Activated naive CD8-positive, alpha-beta T cell (primary cell): Measurements from ENCODE around the gene TMPRSS5.
"Not testable (repeated sequence)": the region's sequence is repeated elsewhere in the genome, so short reads cannot be mapped to it uniquely, and the experiment has no call there.

ENCODE experiments used
- H3K27ac Mint-ChIP-seq: one replicate; pipeline ENCODE4 v1.8.0; 2021; ENCODE audit warnings: mixed read lengths
- H3K27me3 Mint-ChIP-seq: one replicate; pipeline ENCODE4 v1.8.0; 2021; ENCODE audit warnings: mixed read lengths
- H3K36me3 Mint-ChIP-seq: one replicate; pipeline ENCODE4 v1.8.0; 2021; ENCODE audit warnings: mixed read lengths
- H3K4me1 Mint-ChIP-seq: one replicate; pipeline ENCODE4 v1.8.0; 2021; ENCODE audit warnings: low read depth, mixed read lengths
- H3K4me3 Mint-ChIP-seq: one replicate; pipeline ENCODE4 v1.8.0; 2021; ENCODE audit warnings: mild to moderate bottlenecking, mixed read lengths
- H3K9me3 Mint-ChIP-seq: one replicate; pipeline ENCODE4 v1.8.0; 2021; ENCODE audit warnings: low read depth, mixed read lengths

TMPRSS5 gene

DNA sequence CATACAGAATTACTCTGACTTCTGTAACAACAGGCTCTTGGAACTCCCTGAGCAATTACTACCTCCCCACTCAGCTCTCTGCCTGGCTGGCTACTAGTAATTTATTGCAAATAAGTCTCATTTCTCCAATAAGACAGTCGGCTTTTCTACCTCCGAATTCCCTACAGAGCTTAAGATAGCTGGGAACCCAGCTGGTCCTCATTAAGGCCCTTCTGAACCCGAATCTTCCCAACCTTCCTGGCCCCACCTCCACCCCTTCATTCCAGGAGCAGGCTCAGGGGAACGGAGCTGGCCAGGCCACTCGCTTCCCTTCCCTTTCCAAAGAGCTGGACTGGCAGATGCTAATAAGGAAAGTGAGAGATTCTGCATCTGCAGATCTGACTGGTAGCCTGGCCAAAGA is 21.6 kb downstream of the TMPRSS5 start:
- Mint-ChIP-seq H3K36me3 (no peaks in the 10 kb centered on the region), H3K4me3 (no peak overlapping the region), H3K9me3 (no peaks in the 10 kb centered on the region), H3K4me1 (no peaks in the 10 kb centered on the region), H3K27me3 (no peaks in the 10 kb centered on the region), H3K27ac (no peak overlapping the region)

DNA sequence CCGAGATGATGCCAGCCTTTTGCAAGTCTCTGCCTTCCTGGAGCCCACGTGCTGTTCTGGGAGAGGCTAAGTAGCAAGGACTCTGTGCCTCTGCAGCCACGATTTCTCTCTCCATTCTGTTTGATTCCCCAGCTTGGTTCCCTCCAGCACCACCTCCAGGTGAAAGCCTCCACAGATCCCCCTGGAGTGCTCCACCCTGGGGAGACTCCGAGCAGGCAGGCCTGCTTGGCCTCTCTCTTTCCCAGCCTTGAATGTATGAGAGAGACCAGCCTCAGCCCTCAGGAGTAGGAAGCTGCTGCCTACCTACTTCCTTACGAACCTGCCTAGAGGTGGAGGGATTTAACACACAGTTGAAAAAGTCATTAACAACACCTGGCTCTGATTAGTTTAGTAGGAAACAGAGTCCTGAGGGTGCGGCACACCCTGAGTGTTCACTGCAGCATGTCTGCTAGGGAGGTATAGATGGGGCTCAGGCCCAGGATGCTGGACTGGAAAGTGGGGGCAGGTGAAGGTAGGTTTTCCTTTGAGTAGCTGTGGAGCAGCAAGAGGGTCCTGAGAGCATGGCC is 22.5 kb downstream of the TMPRSS5 start:
- H3K4me1 Mint-ChIP-seq: no peaks in the 10 kb centered on the region
- no peak overlapping the region for H3K27ac Mint-ChIP-seq
- H3K9me3 Mint-ChIP-seq: no peaks in the 10 kb centered on the region
- H3K36me3 Mint-ChIP-seq: no peaks in the 10 kb centered on the region
- H3K27me3 Mint-ChIP-seq: no peaks in the 10 kb centered on the region
- H3K4me3 Mint-ChIP-seq: no peak overlapping the region

DNA sequence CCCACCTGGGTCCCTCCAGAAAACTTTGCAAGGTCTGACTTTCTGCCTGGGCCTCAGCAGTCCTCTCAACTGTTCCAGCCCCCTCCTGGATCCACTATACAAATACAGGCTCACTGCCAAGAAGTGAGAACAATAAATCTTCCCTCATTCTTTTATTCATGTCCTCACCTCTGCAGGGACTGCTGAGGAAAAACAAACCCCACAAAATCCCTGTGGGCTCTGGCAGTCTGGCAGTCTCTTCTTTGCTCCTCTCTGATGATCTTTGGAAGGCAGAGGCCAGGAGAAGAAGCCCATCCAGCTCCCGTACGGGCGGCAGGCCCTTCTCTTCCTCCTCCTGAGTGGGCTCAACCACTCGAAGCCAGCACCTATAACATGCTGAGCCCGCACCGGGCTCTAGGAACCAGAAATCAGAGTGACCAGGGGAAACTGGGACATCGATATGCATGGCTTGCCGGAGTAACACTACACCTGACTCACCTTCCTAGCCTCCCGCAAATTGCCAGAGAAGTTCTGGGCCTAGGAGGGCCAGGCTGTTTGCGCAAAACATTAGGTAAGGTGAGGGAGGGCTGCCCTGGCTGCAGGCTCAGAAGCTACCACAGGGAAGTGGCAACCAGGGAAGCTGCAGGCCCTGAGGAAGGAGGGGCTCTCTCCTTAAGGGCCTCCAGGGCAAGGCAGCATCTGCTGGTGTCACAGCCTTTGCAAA is 24.2 kb downstream of the TMPRSS5 start:
- Mint-ChIP-seq H3K27ac (no peak overlapping the region), H3K36me3 (no peaks in the 10 kb centered on the region), H3K9me3 (no peaks in the 10 kb centered on the region), H3K27me3 (no peaks in the 10 kb centered on the region), H3K4me1 (no peaks in the 10 kb centered on the region), H3K4me3 (no peak overlapping the region)

DNA sequence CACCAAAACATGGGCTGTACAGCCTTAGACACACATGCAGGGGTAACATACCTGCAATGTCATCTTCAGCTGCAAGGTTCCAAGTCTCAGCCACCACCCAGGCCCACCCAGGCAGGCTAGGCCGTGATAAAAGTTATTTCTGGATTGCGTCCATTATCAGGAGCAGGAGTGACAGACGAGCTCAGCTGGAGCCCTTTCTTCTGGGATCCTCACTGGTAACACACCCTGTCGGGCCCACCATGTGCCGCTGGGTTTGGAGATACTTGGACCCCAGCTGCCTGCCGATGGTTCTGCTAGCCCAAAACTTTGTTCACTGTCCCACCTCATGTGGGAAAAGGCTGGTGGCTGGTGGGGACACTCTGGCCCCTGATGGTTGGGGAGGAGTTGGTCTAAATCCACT is 24.8 kb downstream of the TMPRSS5 start:
- no peaks in the 10 kb centered on the region for H3K4me1 Mint-ChIP-seq
- H3K36me3 Mint-ChIP-seq: no peaks in the 10 kb centered on the region
- no peaks in the 10 kb centered on the region for H3K9me3 Mint-ChIP-seq
- H3K27me3 Mint-ChIP-seq: no peaks in the 10 kb centered on the region
- no peak overlapping the region for H3K27ac Mint-ChIP-seq
- H3K4me3 Mint-ChIP-seq: no peak overlapping the region

DNA sequence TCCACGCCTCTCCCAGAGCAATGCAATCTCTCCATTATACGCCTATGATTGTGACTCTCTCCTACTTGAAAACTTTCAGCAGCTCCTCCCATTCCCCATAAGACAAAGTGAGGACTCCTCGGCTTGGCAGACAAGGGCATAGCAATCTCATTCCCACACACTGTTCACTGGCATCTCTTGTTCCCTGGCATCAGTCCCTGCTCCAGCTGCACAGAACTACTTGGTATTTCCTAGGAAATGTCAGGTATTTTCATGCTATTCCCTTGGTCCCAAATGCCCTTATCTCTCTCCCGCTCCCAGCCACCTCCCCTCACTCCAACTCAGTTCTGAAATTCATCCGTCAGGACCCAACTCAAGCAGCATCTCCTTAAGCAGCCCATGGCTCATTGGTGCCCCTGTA is 28.4 kb downstream of the TMPRSS5 start:
- no peak overlapping the region for H3K27ac Mint-ChIP-seq
- H3K4me3 Mint-ChIP-seq: no peak overlapping the region
- peaks cover 2% of the 10 kb centered on the region for H3K27me3 Mint-ChIP-seq
- H3K36me3 Mint-ChIP-seq: no peaks in the 10 kb centered on the region
- no peaks in the 10 kb centered on the region for H3K9me3 Mint-ChIP-seq
- H3K4me1 Mint-ChIP-seq: no peaks in the 10 kb centered on the region

DNA sequence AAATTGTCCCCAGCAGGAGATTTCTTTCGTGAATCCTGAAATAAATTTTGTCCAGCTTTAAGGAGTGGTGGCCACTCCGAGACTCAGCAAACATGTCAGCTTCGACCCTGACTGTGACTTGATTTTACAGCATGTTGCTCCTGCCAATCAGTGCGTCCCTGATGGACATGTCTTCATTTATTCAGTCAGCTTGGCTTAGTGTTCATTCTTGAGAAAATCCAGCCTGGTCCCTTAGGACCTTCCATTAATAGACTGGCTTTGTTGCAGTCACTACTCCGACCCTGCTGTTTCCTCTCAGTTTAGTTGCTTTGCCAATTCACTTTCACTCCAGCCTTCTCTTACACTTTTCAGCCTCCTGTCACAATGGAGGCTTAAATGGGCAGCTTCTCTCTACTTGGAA is 30.5 kb downstream of the TMPRSS5 start:
- Mint-ChIP-seq H3K36me3 (no peaks in the 10 kb centered on the region), H3K4me1 (no peaks in the 10 kb centered on the region), H3K27me3 (peaks cover 2% of the 10 kb centered on the region), H3K4me3 (no peak overlapping the region), H3K9me3 (no peaks in the 10 kb centered on the region), H3K27ac (no peak overlapping the region)

DNA sequence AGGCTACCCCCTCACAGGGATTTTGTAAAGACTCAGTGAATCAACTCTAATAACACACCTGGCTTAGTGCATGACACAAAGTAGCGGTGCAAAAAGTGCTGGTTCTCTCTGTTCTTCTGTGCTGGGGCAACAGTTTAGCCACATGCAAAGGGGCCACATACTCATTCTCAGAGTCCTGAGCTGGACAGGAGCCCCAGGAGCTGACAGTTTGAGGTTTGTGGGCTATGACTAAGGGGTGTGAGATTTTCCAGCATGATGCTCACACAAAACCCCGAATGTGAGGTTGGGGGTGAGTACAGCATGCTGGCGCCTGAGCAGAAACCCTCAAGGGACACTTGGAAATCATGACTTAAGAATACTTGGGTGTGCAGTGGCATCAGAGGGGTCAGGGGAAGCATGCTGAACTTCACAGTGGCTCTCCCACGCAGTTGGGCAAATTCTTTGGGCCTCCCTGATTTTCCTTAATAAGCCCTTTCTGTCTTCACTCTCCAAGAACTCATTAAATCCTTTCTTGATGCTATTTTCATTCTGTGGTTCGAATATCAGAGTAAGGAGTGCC is 31.0 kb downstream of the TMPRSS5 start:
- no peaks in the 10 kb centered on the region for H3K4me1 Mint-ChIP-seq
- no peak overlapping the region for H3K27ac Mint-ChIP-seq
- H3K36me3 Mint-ChIP-seq: no peaks in the 10 kb centered on the region
- no peak overlapping the region for H3K4me3 Mint-ChIP-seq
- H3K9me3 Mint-ChIP-seq: no peaks in the 10 kb centered on the region
- peaks cover 2% of the 10 kb centered on the region for H3K27me3 Mint-ChIP-seq

DNA sequence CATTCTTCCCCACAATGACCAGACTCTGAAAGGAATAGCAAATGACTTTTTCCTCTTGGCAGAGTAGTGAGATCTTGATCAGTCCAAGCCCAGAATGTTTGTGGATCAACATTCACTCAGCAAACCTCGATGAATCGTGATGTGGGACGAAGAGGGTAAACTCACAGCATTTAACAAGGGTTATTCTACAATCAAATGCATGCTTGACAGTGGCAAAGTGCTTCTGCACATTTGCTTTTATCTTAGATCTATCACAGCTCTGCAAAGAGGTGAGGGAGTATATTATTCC is 31.8 kb downstream of the TMPRSS5 start:
- Mint-ChIP-seq H3K27ac (no peak overlapping the region), H3K9me3 (no peaks in the 10 kb centered on the region), H3K4me3 (no peak overlapping the region), H3K4me1 (no peaks in the 10 kb centered on the region), H3K36me3 (no peaks in the 10 kb centered on the region), H3K27me3 (peaks cover 2% of the 10 kb centered on the region)

DNA sequence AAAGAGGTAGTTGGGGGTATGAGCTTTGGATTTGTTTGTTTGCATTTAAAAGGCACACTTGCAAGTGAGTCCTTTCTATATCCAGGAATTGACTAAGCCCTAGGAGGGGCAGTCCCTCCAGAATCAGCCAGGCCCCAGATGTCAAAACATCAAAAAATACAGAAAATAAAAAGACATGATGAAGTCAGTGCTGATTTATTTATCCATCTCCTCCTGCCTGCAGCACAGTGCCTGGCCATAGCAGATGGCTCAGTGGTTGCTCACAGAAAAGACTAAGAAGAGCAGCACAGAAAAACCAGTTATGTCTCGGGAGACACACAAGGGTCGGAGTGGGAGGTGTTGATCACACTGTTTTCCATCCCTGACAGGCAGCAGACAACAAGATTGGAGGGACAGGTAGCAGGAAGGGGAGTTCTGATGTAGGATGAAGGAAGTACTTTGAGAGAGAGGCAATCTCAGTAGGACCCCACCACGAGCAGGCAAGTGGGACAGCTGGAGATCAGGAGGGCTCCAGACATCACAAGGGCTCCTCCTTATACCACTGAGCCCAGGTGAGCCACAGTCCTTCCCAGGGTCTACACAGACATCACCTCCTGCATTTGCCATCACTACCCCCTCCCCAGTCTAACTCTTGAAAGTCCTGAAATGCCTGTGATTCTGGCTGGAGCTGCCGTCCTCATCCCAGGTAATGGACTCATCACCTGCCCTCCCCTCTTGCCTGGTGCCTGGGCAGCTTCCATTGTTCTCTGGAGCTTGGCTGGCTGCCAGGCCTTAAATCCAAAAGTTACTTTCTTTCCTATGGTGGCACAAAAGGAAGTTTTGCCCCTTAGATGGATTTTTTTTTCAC is 32.3 kb downstream of the TMPRSS5 start:
- Mint-ChIP-seq H3K4me3 (no peak overlapping the region), H3K27ac (no peak overlapping the region)

DNA sequence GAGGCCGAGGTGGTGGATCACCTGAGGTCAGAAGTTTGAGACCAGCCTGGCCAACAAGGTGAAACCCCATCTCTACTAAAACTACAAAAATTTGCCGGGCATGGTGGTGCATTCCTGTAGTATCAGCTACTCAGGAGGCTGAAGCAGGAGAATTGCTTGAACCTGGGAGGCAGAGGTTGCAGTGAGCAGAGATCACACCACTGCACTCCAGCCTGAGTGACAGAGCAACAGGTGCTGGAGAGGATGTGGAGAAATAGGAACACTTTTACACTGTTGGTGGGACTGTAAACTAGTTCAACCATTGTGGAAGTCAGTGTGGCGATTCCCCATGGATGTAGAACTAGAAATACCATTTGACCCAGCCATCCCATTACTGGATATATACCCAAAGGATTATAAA is 34.2 kb downstream of the TMPRSS5 start:
- not testable (repeated sequence) for H3K36me3 Mint-ChIP-seq, H3K27me3 Mint-ChIP-seq, H3K9me3 Mint-ChIP-seq, H3K4me3 Mint-ChIP-seq, H3K27ac Mint-ChIP-seq, H3K4me1 Mint-ChIP-seq

More for the DNA sequence above, 32.3 kb downstream of the TMPRSS5 start:
- Mint-ChIP-seq H3K27me3 (peaks cover 2% of the 10 kb centered on the region), H3K9me3 (no peaks in the 10 kb centered on the region), H3K4me1 (no peaks in the 10 kb centered on the region), H3K36me3 (no peaks in the 10 kb centered on the region)

DNA sequence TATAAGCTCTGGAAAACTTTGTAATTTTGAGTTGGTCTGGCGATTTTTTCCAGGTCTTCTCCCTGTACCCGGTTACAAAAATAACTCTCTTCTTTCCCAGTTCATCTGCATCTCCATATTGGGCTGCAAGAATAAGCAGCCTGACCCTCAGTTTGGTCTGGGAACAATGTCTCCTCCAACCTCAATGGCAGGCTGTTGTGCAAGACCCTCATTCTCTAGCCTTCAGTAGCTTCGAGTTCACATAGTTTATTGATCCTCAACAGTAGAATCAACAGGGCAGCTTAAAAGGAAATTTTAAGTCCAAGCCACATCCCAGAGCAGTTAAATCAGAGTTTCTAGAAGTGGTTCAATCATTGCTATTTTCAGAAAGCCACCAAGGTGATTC is 35.3 kb downstream of the TMPRSS5 start:
- Mint-ChIP-seq H3K4me1 (no peaks in the 10 kb centered on the region), H3K27me3 (peaks cover 2% of the 10 kb centered on the region), H3K36me3 (no peaks in the 10 kb centered on the region), H3K9me3 (peaks cover 10% of the 10 kb centered on the region), H3K27ac (no peak overlapping the region), H3K4me3 (no peak overlapping the region)

DNA sequence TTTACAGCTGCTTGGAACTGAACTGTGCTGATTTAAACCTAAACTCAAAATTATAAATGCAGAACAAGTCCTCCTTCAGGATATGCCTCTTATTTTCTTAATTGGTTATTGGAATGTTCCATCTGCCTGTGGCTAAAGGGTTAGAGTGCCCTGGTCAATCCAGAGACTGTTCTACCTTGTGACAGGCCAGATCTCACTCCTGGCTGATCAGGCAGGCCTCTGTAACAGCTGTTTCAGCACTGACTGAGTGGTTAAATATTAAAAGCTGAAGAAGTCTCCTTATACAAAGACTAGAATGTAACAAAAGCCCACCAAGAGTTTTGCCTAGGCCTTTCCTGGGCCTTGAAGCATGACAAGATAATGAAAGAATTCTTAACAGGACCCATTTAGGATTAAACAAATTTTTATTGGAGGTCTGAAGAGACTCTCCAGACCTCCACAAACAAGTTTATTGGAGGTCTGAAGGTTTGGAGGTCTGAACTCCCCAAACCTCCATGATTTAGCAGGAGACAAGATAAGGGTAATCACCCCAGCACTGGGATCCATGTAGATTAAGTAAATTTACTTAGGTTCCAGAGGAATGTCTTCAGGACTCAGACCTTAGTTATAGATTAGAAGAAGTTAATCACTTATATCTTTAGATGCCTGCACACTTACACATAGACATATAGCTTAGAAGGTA is 35.8 kb downstream of the TMPRSS5 start:
- H3K36me3 Mint-ChIP-seq: no peaks in the 10 kb centered on the region
- H3K27me3 Mint-ChIP-seq: peaks cover 2% of the 10 kb centered on the region
- no peak overlapping the region for H3K4me3 Mint-ChIP-seq
- H3K27ac Mint-ChIP-seq: no peak overlapping the region
- H3K9me3 Mint-ChIP-seq: peaks cover 10% of the 10 kb centered on the region
- no peaks in the 10 kb centered on the region for H3K4me1 Mint-ChIP-seq

DNA sequence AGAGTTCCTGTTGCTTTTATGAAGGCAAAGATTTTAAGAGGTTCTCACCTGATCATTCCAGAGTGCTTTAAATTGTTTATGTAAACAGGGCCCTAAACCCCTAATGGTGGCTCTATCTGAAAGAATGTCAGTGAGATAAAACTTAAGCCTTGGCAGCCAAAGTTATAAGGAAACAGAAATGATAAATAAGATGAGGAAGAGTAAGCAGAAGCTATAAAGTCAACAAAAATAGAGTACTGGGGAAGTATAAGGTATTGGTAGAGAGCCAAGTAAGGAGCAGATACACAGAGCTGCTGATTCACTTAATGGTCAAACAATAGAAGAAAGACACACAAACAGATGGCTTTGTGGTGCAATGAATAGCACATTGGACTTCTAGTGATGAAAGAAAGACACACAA is 37.9 kb downstream of the TMPRSS5 start:
- Mint-ChIP-seq H3K27ac (no peak overlapping the region), H3K9me3 (peaks cover 10% of the 10 kb centered on the region), H3K27me3 (peaks cover 2% of the 10 kb centered on the region), H3K4me1 (no peaks in the 10 kb centered on the region), H3K4me3 (no peak overlapping the region), H3K36me3 (no peaks in the 10 kb centered on the region)

DNA sequence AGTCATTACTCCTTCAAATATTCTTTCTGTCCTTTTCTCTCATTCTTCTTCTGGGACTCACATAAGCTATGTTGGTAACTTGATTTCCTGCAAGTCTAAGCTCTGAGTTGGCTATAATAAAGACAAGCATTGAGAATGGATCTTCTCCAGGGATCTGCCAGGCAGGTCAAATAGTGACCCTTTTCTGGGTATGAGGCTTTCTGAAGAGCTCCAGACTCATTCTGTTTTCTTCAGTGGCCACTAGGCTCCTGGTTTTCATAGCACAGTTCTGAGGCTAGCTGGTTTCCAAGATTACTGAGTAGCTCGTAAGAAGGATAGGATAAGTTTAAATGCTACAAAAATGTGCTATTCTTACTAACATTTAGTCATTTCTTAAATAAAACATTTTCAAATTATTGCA is 38.3 kb downstream of the TMPRSS5 start:
- Mint-ChIP-seq H3K4me3 (no peak overlapping the region), H3K27ac (no peak overlapping the region), H3K4me1 (no peaks in the 10 kb centered on the region), H3K36me3 (no peaks in the 10 kb centered on the region), H3K27me3 (no peaks in the 10 kb centered on the region), H3K9me3 (peaks cover 10% of the 10 kb centered on the region)

DNA sequence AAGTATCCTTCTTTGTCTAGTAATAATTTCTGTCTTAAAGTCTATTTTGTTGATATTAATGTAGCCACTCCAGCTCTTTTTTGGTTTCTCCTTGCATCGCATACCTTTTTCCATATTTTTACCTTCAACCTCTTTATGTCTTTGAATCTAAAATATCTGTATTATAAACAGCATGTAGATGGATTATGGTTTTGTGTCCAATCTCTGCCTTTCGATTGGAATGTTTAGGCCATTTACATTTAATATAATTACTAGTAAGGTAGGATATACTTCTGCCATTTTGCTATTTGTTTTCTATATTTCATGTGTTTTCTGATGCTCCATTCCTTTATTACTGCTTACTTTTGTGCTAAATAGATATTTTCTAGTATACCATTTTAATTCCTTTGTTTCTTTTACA is 39.5 kb downstream of the TMPRSS5 start:
- H3K36me3 Mint-ChIP-seq: no peaks in the 10 kb centered on the region
- no peaks in the 10 kb centered on the region for H3K27me3 Mint-ChIP-seq
- H3K27ac Mint-ChIP-seq: no peak overlapping the region
- peaks cover 10% of the 10 kb centered on the region for H3K9me3 Mint-ChIP-seq
- H3K4me3 Mint-ChIP-seq: no peak overlapping the region
- no peaks in the 10 kb centered on the region for H3K4me1 Mint-ChIP-seq
